IMR-90 (cell line): Measurements from ENCODE around the gene KCNMA1. TPM values are rescaled to one million over a fixed set of nuclear protein-coding genes. Genes with fewer than 3 reads are reported as not detected.

Experiments used
- ATAC-seq: fragments of 200-7000 bp; cut with Tn5 transposase; 2 replicates; pipeline ENCODE4 v1.9.1; 2020; ENCODE audit warnings: low read depth, mild to moderate bottlenecking, moderate library complexity
- BruUV-seq: library from RNA; stranded (reverse); fragments of 400-500 nt; replicated peaks from 2 replicates; lab custom pipeline; 2021; lab: Mats Ljungman, UMichigan
- CTCF ChIA-PET: fragments of 300-600 bp; formaldehyde crosslinking; extraction: SDS; loops from one replicate; lab custom pipeline; 2021; ENCODE audit warnings: antibody characterized with exemption; lab: Yijun Ruan, JAX
- POLR2A ChIA-PET: fragments of 300-600 bp; sonication (Branson Sonifier 250); formaldehyde crosslinking; loops from one replicate; lab custom pipeline; 2022; ENCODE audit warnings: antibody characterized with exemption; ENCODE audit not compliant: unreplicated experiment; lab: Charles Lee
- DNase-seq: peaks from one replicate; pipeline ENCODE4 v3.0.0; 2013
- H2AFZ ChIP-seq: replicated peaks from 2 replicates; pipeline ENCODE3; 2013; ENCODE audit warnings: low read length, mild to moderate bottlenecking; ENCODE audit not compliant: poor library complexity
- H2AK5ac ChIP-seq: 2 replicates; pipeline ENCODE4 v1.6.1; 2013; ENCODE audit warnings: low read depth, low read length, inconsistent platforms
- H2AK9ac ChIP-seq: replicated peaks from 2 replicates; pipeline ENCODE3; 2013; ENCODE audit warnings: mild to moderate bottlenecking, low read depth, low read length, moderate library complexity; ENCODE audit not compliant: poor library complexity
- H2BK120ac ChIP-seq: 2 replicates; pipeline ENCODE4 v1.6.1; 2013; ENCODE audit warnings: low read depth, low read length, inconsistent platforms
- H2BK15ac ChIP-seq: 3 replicates; pipeline ENCODE4 v1.6.1; 2013; ENCODE audit warnings: low read depth, low read length, inconsistent platforms
- H2BK20ac ChIP-seq: 2 replicates; pipeline ENCODE4 v1.6.1; 2013; ENCODE audit warnings: low read depth, mild to moderate bottlenecking, inconsistent platforms, low read length, moderate library complexity
- H2BK5ac ChIP-seq: 2 replicates; pipeline ENCODE4 v1.6.1; 2013; ENCODE audit warnings: mild to moderate bottlenecking, low read depth, low read length, inconsistent platforms; ENCODE audit not compliant: poor library complexity, severe bottlenecking
- H3K14ac ChIP-seq: replicated peaks from 2 replicates; pipeline ENCODE4 v1.6.1; 2013; ENCODE audit warnings: low read depth, low read length, inconsistent platforms
- H3K18ac ChIP-seq: 2 replicates; pipeline ENCODE4 v1.6.1; 2013; ENCODE audit warnings: low read depth, low read length, control low read depth
- H3K23ac ChIP-seq: 2 replicates; pipeline ENCODE4 v1.6.1; 2013; ENCODE audit warnings: low read depth, low read length, inconsistent platforms
- H3K27ac ChIP-seq: 2 replicates; pipeline ENCODE4 v1.5.1; 2013; ENCODE audit warnings: mild to moderate bottlenecking, control low read depth, low read length; ENCODE audit not compliant: insufficient read depth
- H3K27me3 ChIP-seq: 2 replicates; pipeline ENCODE4 v1.6.1; 2013; ENCODE audit warnings: low read length; ENCODE audit not compliant: control insufficient read depth, insufficient read depth
- H3K36me3 ChIP-seq: 2 replicates; pipeline ENCODE4 v1.6.1; 2013; ENCODE audit warnings: low read length, mixed read lengths; ENCODE audit not compliant: control insufficient read depth, insufficient read depth
- H3K4ac ChIP-seq: 2 replicates; pipeline ENCODE4 v1.6.1; 2013; ENCODE audit warnings: low read depth, low read length, inconsistent platforms
- H3K4me1 ChIP-seq: 2 replicates; pipeline ENCODE4 v1.6.1; 2013; ENCODE audit warnings: low read length, mixed read lengths; ENCODE audit not compliant: control insufficient read depth, insufficient read depth
- H3K4me2 ChIP-seq: 2 replicates; pipeline ENCODE4 v1.6.1; 2013; ENCODE audit warnings: low read depth, mild to moderate bottlenecking, control low read depth, low read length, moderate library complexity
- H3K4me3 ChIP-seq: 2 replicates; pipeline ENCODE4 v1.5.1; 2013; ENCODE audit warnings: low read depth, mild to moderate bottlenecking, control low read depth, low read length, moderate library complexity; ENCODE audit not compliant: insufficient read depth
- H3K56ac ChIP-seq: 2 replicates; pipeline ENCODE4 v1.6.1; 2013; ENCODE audit warnings: low read length, inconsistent platforms; ENCODE audit not compliant: insufficient read depth; ENCODE audit errors: extremely low read depth
- H3K79me1 ChIP-seq, 2 experiments: 2 replicates each; pipeline ENCODE4 v1.6.1; 2013; ENCODE audit warnings: low read length in 2 of 2, inconsistent platforms in 1 of 2, low read depth in 1 of 2
- H3K9ac ChIP-seq: 2 replicates; pipeline ENCODE4 v1.6.1; 2013; ENCODE audit warnings: low read depth, low read length, control low read depth
- H3K9me1 ChIP-seq: 2 replicates; pipeline ENCODE4 v1.6.1; 2013; ENCODE audit warnings: low read length, inconsistent platforms; ENCODE audit not compliant: insufficient read depth
- H3K9me3 ChIP-seq: 2 replicates; pipeline ENCODE4 v1.6.1; 2013; ENCODE audit warnings: low read length; ENCODE audit not compliant: control insufficient read depth, insufficient read depth
- H4K20me1 ChIP-seq: 2 replicates; pipeline ENCODE4 v1.6.1; 2013; ENCODE audit warnings: low read length, inconsistent platforms; ENCODE audit not compliant: insufficient read depth
- H4K5ac ChIP-seq: 2 replicates; pipeline ENCODE4 v1.6.1; 2013; ENCODE audit warnings: mild to moderate bottlenecking, low read depth, low read length, control low read depth
- H4K8ac ChIP-seq, 2 experiments: 2 replicates each; pipeline ENCODE4 v1.6.1; 2013; ENCODE audit warnings: low read depth in 2 of 2, low read length in 2 of 2, control low read depth in 1 of 2, inconsistent platforms in 1 of 2
- H4K91ac ChIP-seq: 2 replicates; pipeline ENCODE4 v1.6.1; 2013; ENCODE audit warnings: low read depth, low read length, inconsistent platforms; ENCODE audit not compliant: insufficient read depth
- CHD1 ChIP-seq: IDR thresholded peaks from 2 replicates; pipeline ENCODE4 v1.6.1; 2012; ENCODE audit warnings: low read depth, low read length, improper control_type of control experiment
- CTCF ChIP-seq: conservative IDR thresholded peaks from 2 replicates; pipeline ENCODE4 v1.5.1; 2012; ENCODE audit warnings: mild to moderate bottlenecking, low read depth, low read length, improper control_type of control experiment
- ELK1 ChIP-seq: fragments of 150-350 bp; IDR thresholded peaks from 2 replicates; pipeline ENCODE4 v1.6.1; 2016; ENCODE audit warnings: low read depth, mild to moderate bottlenecking, low read length, moderate library complexity, borderline replicate concordance
- MAFK ChIP-seq: IDR thresholded peaks from 2 replicates; pipeline ENCODE4 v1.6.1; 2012; ENCODE audit warnings: low read depth, low read length, improper control_type of control experiment
- MXI1 ChIP-seq: IDR thresholded peaks from 2 replicates; pipeline ENCODE4 v1.6.1; 2012; ENCODE audit warnings: low read depth, mild to moderate bottlenecking, low read length, moderate library complexity, borderline replicate concordance
- NFE2L2 ChIP-seq: fragments of 150-350 bp; IDR thresholded peaks from 2 replicates; pipeline ENCODE4 v1.6.1; 2016; ENCODE audit warnings: low read depth, mild to moderate bottlenecking, low read length
- POLR2A ChIP-seq: IDR thresholded peaks from 2 replicates; pipeline ENCODE4 v1.6.1; 2012; ENCODE audit warnings: mild to moderate bottlenecking, low read depth, low read length
- RAD21 ChIP-seq: IDR thresholded peaks from 2 replicates; pipeline ENCODE4 v1.6.1; 2012; ENCODE audit warnings: low read length, improper control_type of control experiment
- RFX5 ChIP-seq: IDR thresholded peaks from 2 replicates; pipeline ENCODE4 v1.8.0; 2012; ENCODE audit warnings: low read depth, mild to moderate bottlenecking, low read length, moderate library complexity
- USF2 ChIP-seq: fragments of 150-350 bp; IDR thresholded peaks from 2 replicates; pipeline ENCODE4 v1.6.1; 2017; ENCODE audit warnings: mild to moderate bottlenecking, antibody characterized with exemption, low read length, low read depth
- WGBS, 2 experiments: methylation state at CpG; one replicate each; pipeline versions ENCODE4 v1.1.5 to v1.1.7; 2013; ENCODE audit warnings: missing lambda C conversion rate in 2 of 2; ENCODE audit not compliant: insufficient read length in 1 of 2; ENCODE audit errors: extremely low coverage in 2 of 2; 5-methylcytosine and 5-hydroxymethylcytosine counted together
- dilution Hi-C: fragments of 300-500 bp; cut with HindIII; formaldehyde crosslinking; loops from one replicate; pipeline ENCODE4 v1.14.3; 2018; ENCODE audit warnings: low sequenced_read_pairs; ENCODE audit not compliant: unreplicated experiment
- in situ Hi-C: fragments of 300-500 bp; cut with MboI; formaldehyde crosslinking; loops from 3 replicates; pipeline ENCODE4 v1.14.3; 2019; ENCODE audit warnings: low sequenced_read_pairs, inconsistent platforms, mixed read lengths
- intact Hi-C: fragments of 100-400 bp; cut with micrococcal nuclease; formaldehyde crosslinking; loops from 2 replicates; pipeline ENCODE4 v1.10.0; 2022
- polyA plus RNA-seq, 3 experiments: library from polyadenylated mRNA; depleted of rRNA; stranded (reverse); fragments of >200 nt; gene quantifications; 2 replicates each; pipeline ENCODE4 v1.2.3, GENCODE V29; 2012; ENCODE audit warnings: low replicate concordance in 1 of 3
- total RNA-seq: library from RNA; depleted of rRNA; stranded (reverse); fragments of >200 nt; gene quantifications from 2 replicates; pipeline ENCODE4 v1.2.3, GENCODE V29; 2012

Gene KCNMA1
- total and polyA plus RNA-seq, 2 of the 4 experiments (the other 2 are of a cell fraction): 25.6 to 29.6 TPM

- no TSS peak for BruUV-seq
- no CpG with 5 or more reads among the region's 3 CpGs for WGBS, 2 experiments
- H3K9ac ChIP-seq: no peak overlapping the region
- no peak overlapping the region for H3K4me3 ChIP-seq
- intact Hi-C loops (loop anchor here (5.0 kb wide), 1 partner anchor 38 kb away; no protein-coding TSS in a partner anchor), dilution Hi-C loops (no loop called here), in situ Hi-C loops (no loop called here)
- no peak overlapping the region for H3K4ac ChIP-seq
- no peak overlapping the region; the same call in 1 of the 2 replicates for H3K14ac ChIP-seq
- no peak overlapping the region for H3K4me2 ChIP-seq
- ChIA-PET CTCF (no interaction called here), POLR2A (no interaction called here)
- peaks cover 4% of the 10 kb centered on the region; the same call in 1 of the 2 replicates for H3K4me1 ChIP-seq
- H3K79me1 ChIP-seq: no peaks in the 10 kb centered on the region
- no peaks in the 10 kb centered on the region for H3K36me3 ChIP-seq
- no peak overlapping the region for H4K5ac ChIP-seq
- H2BK120ac ChIP-seq: no peak overlapping the region
- no peak overlapping the region for H2BK20ac ChIP-seq
- H3K9me3 ChIP-seq: no peaks in the 10 kb centered on the region
- peaks cover 6% of the 10 kb centered on the region; the same call in 1 of the 2 replicates for H3K9me1 ChIP-seq
- H3K56ac ChIP-seq: no peak overlapping the region
- no peak overlapping the region for H3K23ac ChIP-seq
- no peak overlapping the region for H3K27ac ChIP-seq
- TF ChIP-seq CTCF: no peak
- no peak for TF ChIP-seq ELK1
- TF ChIP-seq RFX5: no peak
- TF ChIP-seq MXI1: no peak
- TF ChIP-seq MAFK: no peak
- TF ChIP-seq POLR2A: no peak
- no peak for TF ChIP-seq USF2
- no peak for TF ChIP-seq RAD21
- TF ChIP-seq CHD1: no peak
- TF ChIP-seq NFE2L2: no peak
- H2AK9ac ChIP-seq: no peak overlapping the region
- H3K18ac ChIP-seq: no peak overlapping the region
- H2BK15ac ChIP-seq: no peak overlapping the region
- DNase-seq: no peak
- no peak for ATAC-seq
- no peaks in the 10 kb centered on the region; the same call in 1 of the 2 replicates for H3K27me3 ChIP-seq
- no peak overlapping the region for H2AFZ ChIP-seq
- H4K8ac ChIP-seq: no peak overlapping the region
- no peak overlapping the region for H4K91ac ChIP-seq
- H4K20me1 ChIP-seq: no peaks in the 10 kb centered on the region
- H2BK5ac ChIP-seq: no peak overlapping the region
- H2AK5ac ChIP-seq: no peak overlapping the region
These were observed 373.1 kb downstream of the KCNMA1 start for GRCh38 chr10:77264527-77264926.
